Retinal pigment epithelial cell (primary cell): Measurements from ENCODE around the gene C3orf20.

ENCODE experiments used
- DNase-seq: peaks from one replicate; pipeline ENCODE4 v3.0.0-alpha.2; 2010; ENCODE audit warnings: low read depth
- H3K4me3 ChIP-seq: 2 replicates; pipeline ENCODE4 v1.5.1; 2011; ENCODE audit warnings: mild to moderate bottlenecking, low read length, control low read depth, moderate library complexity
- TF ChIP-seq, protein P1 (sequence below): conservative IDR thresholded peaks from 2 replicates; pipeline ENCODE4 v1.5.1; 2011; ENCODE audit warnings: low read depth, low read length, control low read depth, inconsistent platforms

The C3orf20 gene

GRCh38 chr3:14795996-14796395 is 121.1 kb downstream of the C3orf20 start:
- TF ChIP-seq, protein P1, sequence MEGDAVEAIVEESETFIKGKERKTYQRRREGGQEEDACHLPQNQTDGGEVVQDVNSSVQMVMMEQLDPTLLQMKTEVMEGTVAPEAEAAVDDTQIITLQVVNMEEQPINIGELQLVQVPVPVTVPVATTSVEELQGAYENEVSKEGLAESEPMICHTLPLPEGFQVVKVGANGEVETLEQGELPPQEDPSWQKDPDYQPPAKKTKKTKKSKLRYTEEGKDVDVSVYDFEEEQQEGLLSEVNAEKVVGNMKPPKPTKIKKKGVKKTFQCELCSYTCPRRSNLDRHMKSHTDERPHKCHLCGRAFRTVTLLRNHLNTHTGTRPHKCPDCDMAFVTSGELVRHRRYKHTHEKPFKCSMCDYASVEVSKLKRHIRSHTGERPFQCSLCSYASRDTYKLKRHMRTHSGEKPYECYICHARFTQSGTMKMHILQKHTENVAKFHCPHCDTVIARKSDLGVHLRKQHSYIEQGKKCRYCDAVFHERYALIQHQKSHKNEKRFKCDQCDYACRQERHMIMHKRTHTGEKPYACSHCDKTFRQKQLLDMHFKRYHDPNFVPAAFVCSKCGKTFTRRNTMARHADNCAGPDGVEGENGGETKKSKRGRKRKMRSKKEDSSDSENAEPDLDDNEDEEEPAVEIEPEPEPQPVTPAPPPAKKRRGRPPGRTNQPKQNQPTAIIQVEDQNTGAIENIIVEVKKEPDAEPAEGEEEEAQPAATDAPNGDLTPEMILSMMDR = no peak
- H3K4me3 ChIP-seq = no peak overlapping the region
- DNase-seq = no peak

DNA sequence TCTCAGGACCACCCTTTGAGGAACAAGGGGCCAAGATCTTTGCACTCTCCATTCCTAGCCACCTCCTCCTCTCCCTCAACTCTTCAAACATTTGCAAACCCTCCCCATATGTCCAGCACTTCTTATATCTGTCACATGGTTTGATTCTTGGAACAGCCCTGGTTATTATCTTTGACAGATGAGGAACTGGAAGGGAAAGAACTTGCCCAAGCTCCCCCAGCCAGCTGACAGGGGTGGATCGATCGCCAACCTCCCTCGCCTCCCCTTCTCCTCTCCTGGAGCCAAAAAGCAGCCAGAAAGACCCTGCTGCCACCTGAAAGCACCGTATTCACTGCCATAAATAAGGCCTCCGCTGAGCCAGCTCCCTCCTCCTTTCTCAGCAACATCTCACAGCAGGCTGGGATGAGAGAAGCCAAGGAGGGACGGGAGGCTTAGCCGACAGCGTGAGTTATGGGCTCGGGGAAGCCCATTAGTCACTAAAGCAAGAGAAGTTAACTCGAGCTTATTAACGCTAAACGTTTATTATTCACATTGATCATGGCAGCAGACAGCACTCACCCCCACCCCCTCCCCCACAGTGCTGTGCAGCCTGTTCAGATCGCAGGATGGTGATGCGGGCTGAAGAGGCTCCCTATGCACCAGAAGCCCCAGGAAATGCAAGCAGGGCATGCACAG is 121.6 kb downstream of the C3orf20 start:
- no peak for DNase-seq
- TF ChIP-seq, protein P1 = no peak
- no peak overlapping the region for H3K4me3 ChIP-seq

DNA sequence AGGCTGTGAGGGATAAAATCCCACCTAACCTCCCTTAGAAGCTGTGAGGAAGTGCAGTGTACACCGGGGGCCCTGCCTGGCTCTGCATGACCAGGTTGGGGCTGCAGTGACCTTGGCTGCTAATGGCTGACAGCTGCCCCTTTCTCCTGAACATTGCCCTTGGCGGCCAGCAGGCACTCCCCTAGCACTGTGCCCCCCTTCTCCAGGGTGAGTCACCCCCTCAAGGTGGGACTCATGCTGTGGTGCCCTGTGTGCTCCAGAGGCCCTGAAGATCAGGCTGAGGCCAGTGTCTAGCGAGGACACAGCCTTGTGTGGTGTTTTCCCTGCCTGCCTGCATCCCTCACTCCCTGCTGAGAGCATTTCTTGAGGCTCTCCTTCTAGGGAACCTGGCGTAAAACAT is 122.8 kb downstream of the C3orf20 start:
- H3K4me3 ChIP-seq = no peak overlapping the region
- DNase-seq = no peak
- TF ChIP-seq, protein P1 = no peak

DNA sequence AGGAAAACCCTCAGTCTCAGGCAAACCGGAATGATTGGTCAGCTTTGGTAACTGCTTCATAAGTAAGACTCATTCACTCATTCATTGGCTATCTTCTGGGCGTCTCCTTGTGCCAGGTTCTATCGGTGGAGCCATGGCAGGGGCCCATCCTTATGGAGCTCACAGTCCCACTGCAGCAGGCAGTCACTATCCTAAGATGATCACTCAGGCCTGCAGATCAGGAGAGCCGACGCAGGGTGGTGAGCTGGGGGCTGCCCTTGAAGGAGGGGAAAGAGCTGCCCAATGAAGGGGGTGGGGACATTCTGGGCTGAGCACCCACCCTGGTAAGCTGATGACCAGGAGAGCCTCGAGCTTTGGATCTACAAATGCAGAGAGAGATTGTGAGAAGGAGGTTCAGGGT is 123.3 kb downstream of the C3orf20 start:
- no peak for DNase-seq
- H3K4me3 ChIP-seq = no peak overlapping the region
- TF ChIP-seq, protein P1 = no peak

- no peak for DNase-seq
- no peak overlapping the region for H3K4me3 ChIP-seq
- TF ChIP-seq, protein P1 = no peak
These were observed 124.2 kb downstream of the C3orf20 start for GRCh38 chr3:14799146-14799545.

GRCh38 chr3:14801031-14801430 is 126.1 kb downstream of the C3orf20 start:
- no peak overlapping the region for H3K4me3 ChIP-seq
- no peak for DNase-seq
- TF ChIP-seq, protein P1 = no peak

DNA sequence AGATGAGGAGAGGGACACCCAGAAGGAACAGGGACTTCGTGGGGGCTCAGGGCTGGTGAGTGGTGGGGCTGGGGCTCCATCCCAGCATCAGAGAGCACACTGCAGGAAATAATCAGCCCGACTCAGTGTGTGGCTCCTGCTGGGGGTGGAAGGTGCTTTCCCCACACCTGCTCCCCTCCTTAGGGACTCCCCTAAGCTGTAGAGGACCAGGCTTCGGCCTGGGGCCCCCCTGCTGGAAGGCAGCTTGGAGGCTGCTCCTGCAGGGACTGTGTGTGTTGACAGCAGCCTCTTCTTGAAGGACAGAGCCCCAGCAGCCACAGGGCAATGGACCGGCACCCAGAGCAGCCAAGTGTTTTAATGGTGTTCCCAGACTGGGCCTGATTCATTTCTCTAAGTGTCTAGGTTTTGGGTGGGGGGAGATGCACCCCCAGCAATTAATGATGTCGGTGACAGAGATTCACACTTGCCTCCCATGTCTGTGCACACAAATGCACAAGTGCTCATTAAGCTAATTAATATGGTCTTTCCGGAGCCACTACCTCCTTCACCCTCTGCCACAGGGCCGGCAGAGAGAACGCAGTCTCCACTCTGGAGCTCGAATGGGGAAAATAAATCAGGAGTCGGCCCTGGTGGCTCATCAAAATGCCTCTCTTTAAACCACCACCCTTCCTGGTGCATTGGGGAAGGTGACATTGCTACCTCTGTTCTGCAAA is 126.9 kb downstream of the C3orf20 start:
- no peak for DNase-seq
- H3K4me3 ChIP-seq = no peak overlapping the region
- TF ChIP-seq, protein P1 = no peak
